ENCODE measurements around the gene SHISA5. TPM values are rescaled to one million over a fixed set of nuclear protein-coding genes. Genes with fewer than 3 reads are reported as not detected.

SHISA5 gene
- polyA plus RNA-seq, 1 donor, result 200 TPM

- Histone ChIP-seq H3K36me3 (ENCODE audit: control insufficient read depth, insufficient read depth, low read length) (peaks cover 2% of the 10 kb centered on the region), H3K4me1 (ENCODE audit: control insufficient read depth, insufficient read depth, low read length) (no peaks in the 10 kb centered on the region), H3K4me3 (ENCODE audit: low read length) (no peak overlapping the region), H3K27me3 (ENCODE audit: control insufficient read depth, insufficient read depth, low read length) (no peaks in the 10 kb centered on the region), H3K27ac (ENCODE audit: low read length) (no peak overlapping the region), H3K9me3 (ENCODE audit: control insufficient read depth, low read depth, low read length) (no peaks in the 10 kb centered on the region)
- 100% methylated on average over 1 of the region's 3 CpGs for WGBS (ENCODE audit: insufficient coverage, low lambda C conversion rate)
- no peak for DNase-seq
Measured at GRCh38 chr3:48528754-48529153, 24.8 kb upstream of the SHISA5 start.

GRCh38 chr3:48528048-48528447, 24.1 kb upstream of the SHISA5 start:
- Histone ChIP-seq H3K4me1 (ENCODE audit: control insufficient read depth, insufficient read depth, low read length) (no peaks in the 10 kb centered on the region), H3K9me3 (ENCODE audit: control insufficient read depth, low read depth, low read length) (no peaks in the 10 kb centered on the region), H3K4me3 (ENCODE audit: low read length) (no peak overlapping the region), H3K27me3 (ENCODE audit: control insufficient read depth, insufficient read depth, low read length) (no peaks in the 10 kb centered on the region), H3K27ac (ENCODE audit: low read length) (no peak overlapping the region), H3K36me3 (ENCODE audit: control insufficient read depth, insufficient read depth, low read length) (peaks cover 2% of the 10 kb centered on the region)
- no peak for DNase-seq
- WGBS (ENCODE audit: insufficient coverage, low lambda C conversion rate), result 100% methylated on average over 1 of the region's 9 CpGs

- peaks cover 5% of the 10 kb centered on the region for H3K36me3 ChIP-seq (ENCODE audit: control insufficient read depth, insufficient read depth, low read length)
- H3K9me3 ChIP-seq (ENCODE audit: control insufficient read depth, low read depth, low read length), result no peaks in the 10 kb centered on the region
Measured at GRCh38 chr3:48524970-48525369, 21.0 kb upstream of the SHISA5 start.

GRCh38 chr3:48521635-48522034, 17.7 kb upstream of the SHISA5 start:
- DNase-seq, result no peak
- H3K36me3 ChIP-seq (ENCODE audit: control insufficient read depth, insufficient read depth, low read length), result peaks cover 9% of the 10 kb centered on the region
- WGBS (ENCODE audit: insufficient coverage, low lambda C conversion rate), result no CpG with 5 or more reads among the region's 6 CpGs

More at GRCh38 chr3:48524970-48525369, 21.0 kb upstream of the SHISA5 start:
- WGBS (ENCODE audit: insufficient coverage, low lambda C conversion rate), result no CpG with 5 or more reads among the region's 9 CpGs
- no peak overlapping the region for H3K27ac ChIP-seq (ENCODE audit: low read length)
- no peak overlapping the region for H3K4me3 ChIP-seq (ENCODE audit: low read length)
- no peaks in the 10 kb centered on the region for H3K27me3 ChIP-seq (ENCODE audit: control insufficient read depth, insufficient read depth, low read length)
- H3K4me1 ChIP-seq (ENCODE audit: control insufficient read depth, insufficient read depth, low read length), result no peaks in the 10 kb centered on the region
- no peak for DNase-seq

DNA sequence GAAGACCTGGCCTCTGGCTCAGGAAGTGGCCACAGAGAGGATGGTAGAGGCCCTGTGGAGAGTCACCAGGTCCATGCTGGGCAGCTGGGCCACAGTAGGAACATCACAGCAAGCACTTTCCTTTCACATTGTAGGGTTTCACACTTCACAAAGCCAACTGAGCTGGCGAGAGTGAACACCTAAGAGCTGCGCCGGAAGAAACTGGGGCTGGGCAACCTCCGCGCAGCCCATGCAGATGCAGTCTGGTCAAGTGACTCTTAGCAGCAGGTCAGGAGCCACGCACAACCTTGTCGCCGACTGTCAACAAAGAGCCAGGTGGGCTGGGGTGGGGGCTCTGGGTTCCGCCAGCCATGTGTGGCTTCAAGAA, 15.3 kb upstream of the SHISA5 start:
- H3K36me3 ChIP-seq (ENCODE audit: control insufficient read depth, insufficient read depth, low read length), result peaks cover 9% of the 10 kb centered on the region
- no peaks in the 10 kb centered on the region for H3K27me3 ChIP-seq (ENCODE audit: control insufficient read depth, insufficient read depth, low read length)
- H3K27ac ChIP-seq (ENCODE audit: low read length), result no peak overlapping the region
- no peaks in the 10 kb centered on the region for H3K4me1 ChIP-seq (ENCODE audit: control insufficient read depth, insufficient read depth, low read length)
- no CpG with 5 or more reads among the region's 9 CpGs for WGBS (ENCODE audit: insufficient coverage, low lambda C conversion rate)
- no peak overlapping the region for H3K4me3 ChIP-seq (ENCODE audit: low read length)
- H3K9me3 ChIP-seq (ENCODE audit: control insufficient read depth, low read depth, low read length), result no peaks in the 10 kb centered on the region
- no peak for DNase-seq

More at GRCh38 chr3:48521635-48522034, 17.7 kb upstream of the SHISA5 start:
- Histone ChIP-seq H3K27ac (ENCODE audit: low read length) (no peak overlapping the region), H3K4me3 (ENCODE audit: low read length) (no peak overlapping the region), H3K27me3 (ENCODE audit: control insufficient read depth, insufficient read depth, low read length) (no peaks in the 10 kb centered on the region), H3K9me3 (ENCODE audit: control insufficient read depth, low read depth, low read length) (no peaks in the 10 kb centered on the region), H3K4me1 (ENCODE audit: control insufficient read depth, insufficient read depth, low read length) (no peaks in the 10 kb centered on the region)

- Histone ChIP-seq H3K4me3 (ENCODE audit: low read length) (no peak overlapping the region), H3K27ac (ENCODE audit: low read length) (no peak overlapping the region), H3K36me3 (ENCODE audit: control insufficient read depth, insufficient read depth, low read length) (peaks cover 9% of the 10 kb centered on the region), H3K4me1 (ENCODE audit: control insufficient read depth, insufficient read depth, low read length) (no peaks in the 10 kb centered on the region), H3K9me3 (ENCODE audit: control insufficient read depth, low read depth, low read length) (no peaks in the 10 kb centered on the region), H3K27me3 (ENCODE audit: control insufficient read depth, insufficient read depth, low read length) (no peaks in the 10 kb centered on the region)
- WGBS (ENCODE audit: insufficient coverage, low lambda C conversion rate), result no CpG with 5 or more reads among the region's 12 CpGs
- DNase-seq, result no peak
Measured at GRCh38 chr3:48518638-48519276, 14.8 kb upstream of the SHISA5 start.

DNA sequence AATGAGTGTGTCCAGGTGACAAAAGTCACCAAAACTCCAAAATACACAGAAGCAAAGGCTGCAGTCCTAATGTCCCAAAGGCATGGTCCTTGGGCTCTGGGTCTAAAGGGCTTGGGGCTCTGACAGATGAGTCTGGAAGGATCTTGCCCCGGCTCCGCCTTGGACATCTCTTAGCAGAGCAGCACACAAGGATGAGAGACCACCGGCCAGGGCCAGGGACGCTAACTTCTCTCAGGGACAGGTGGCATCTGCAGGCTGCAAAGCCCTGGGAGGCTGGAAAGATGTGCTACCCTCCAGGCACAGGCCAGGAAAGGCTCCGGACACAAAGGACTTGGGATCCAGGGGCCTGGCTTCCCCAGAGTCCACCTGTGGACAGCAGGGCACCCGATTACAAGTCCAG, 14.1 kb upstream of the SHISA5 start:
- no CpG with 5 or more reads among the region's 6 CpGs for WGBS (ENCODE audit: insufficient coverage, low lambda C conversion rate)
- Histone ChIP-seq H3K27me3 (ENCODE audit: control insufficient read depth, insufficient read depth, low read length) (no peaks in the 10 kb centered on the region), H3K4me1 (ENCODE audit: control insufficient read depth, insufficient read depth, low read length) (no peaks in the 10 kb centered on the region), H3K36me3 (ENCODE audit: control insufficient read depth, insufficient read depth, low read length) (peaks cover 7% of the 10 kb centered on the region), H3K4me3 (ENCODE audit: low read length) (no peak overlapping the region), H3K27ac (ENCODE audit: low read length) (no peak overlapping the region), H3K9me3 (ENCODE audit: control insufficient read depth, low read depth, low read length) (no peaks in the 10 kb centered on the region)
- no peak for DNase-seq

DNA sequence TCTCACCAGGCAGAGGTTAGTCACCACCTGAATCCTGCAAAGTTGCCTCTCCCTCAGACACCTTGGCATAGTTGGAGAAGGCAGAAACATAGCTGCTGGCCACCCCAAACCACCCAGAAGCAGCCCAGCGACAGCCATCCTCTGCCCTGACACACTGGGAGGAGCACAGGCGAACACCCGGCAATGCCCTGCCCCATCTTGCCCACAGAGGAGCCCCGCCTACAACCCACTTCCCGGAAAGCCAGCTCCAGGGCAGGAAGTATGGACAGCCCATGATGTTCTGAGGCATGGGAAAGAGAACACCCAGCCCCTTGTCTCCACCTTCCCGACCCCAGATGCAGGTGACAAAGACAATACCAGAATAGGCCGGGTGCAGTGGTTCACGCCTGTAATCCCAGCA, 12.6 kb upstream of the SHISA5 start:
- H3K27me3 ChIP-seq (ENCODE audit: control insufficient read depth, insufficient read depth, low read length), result no peaks in the 10 kb centered on the region
- DNase-seq, result no peak
- H3K27ac ChIP-seq (ENCODE audit: low read length), result no peak overlapping the region
- H3K36me3 ChIP-seq (ENCODE audit: control insufficient read depth, insufficient read depth, low read length), result peaks cover 5% of the 10 kb centered on the region
- WGBS (ENCODE audit: insufficient coverage, low lambda C conversion rate), result no CpG with 5 or more reads among the region's 8 CpGs
- H3K9me3 ChIP-seq (ENCODE audit: control insufficient read depth, low read depth, low read length), result no peaks in the 10 kb centered on the region
- H3K4me1 ChIP-seq (ENCODE audit: control insufficient read depth, insufficient read depth, low read length), result no peaks in the 10 kb centered on the region
- no peak overlapping the region for H3K4me3 ChIP-seq (ENCODE audit: low read length)

DNA sequence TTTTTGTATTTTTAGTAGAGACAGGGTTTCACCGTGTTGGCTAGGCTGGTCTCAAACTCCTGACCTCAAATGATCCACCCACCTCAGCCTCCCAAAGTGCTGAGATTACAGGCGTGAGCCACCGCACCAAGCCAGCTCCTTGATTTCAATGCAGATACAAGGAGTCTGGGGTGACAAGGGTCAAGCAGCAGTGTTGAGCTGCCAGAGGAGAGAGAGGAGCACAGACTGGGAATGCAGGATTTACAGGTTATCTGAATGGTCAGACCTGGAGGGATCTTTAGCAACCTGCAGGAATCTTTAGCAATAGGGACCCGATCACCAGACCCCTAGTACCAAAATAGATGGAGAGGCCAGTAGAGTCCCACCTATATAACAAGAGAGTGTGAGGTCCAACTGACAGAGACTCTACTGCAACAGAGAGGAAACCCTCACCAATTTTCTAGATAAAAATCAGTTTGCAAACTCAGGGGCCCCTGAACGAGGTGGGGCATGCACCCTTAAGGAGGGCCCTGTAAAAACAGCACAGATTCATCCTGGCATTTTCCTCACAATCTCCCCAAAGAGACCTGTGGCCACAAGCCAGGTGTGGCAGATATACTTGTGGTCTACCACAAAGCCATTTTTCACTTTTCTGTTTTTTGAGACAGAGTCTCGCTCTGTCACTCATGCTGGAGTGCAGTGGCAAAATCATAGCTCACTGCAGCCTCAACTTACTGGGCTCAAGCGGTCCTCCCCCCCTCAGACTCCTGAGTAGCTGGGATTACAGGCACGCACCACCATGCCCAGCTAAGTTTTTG, 10.7 kb upstream of the SHISA5 start:
- WGBS (ENCODE audit: insufficient coverage, low lambda C conversion rate), result no CpG with 5 or more reads among the region's 8 CpGs
- no peak overlapping the region for H3K4me3 ChIP-seq (ENCODE audit: low read length)
- no peaks in the 10 kb centered on the region for H3K4me1 ChIP-seq (ENCODE audit: control insufficient read depth, insufficient read depth, low read length)
- H3K36me3 ChIP-seq (ENCODE audit: control insufficient read depth, insufficient read depth, low read length), result peaks cover 3% of the 10 kb centered on the region
- no peak overlapping the region for H3K27ac ChIP-seq (ENCODE audit: low read length)
- H3K9me3 ChIP-seq (ENCODE audit: control insufficient read depth, low read depth, low read length), result no peaks in the 10 kb centered on the region
- no peaks in the 10 kb centered on the region for H3K27me3 ChIP-seq (ENCODE audit: control insufficient read depth, insufficient read depth, low read length)
- no peak for DNase-seq

DNA sequence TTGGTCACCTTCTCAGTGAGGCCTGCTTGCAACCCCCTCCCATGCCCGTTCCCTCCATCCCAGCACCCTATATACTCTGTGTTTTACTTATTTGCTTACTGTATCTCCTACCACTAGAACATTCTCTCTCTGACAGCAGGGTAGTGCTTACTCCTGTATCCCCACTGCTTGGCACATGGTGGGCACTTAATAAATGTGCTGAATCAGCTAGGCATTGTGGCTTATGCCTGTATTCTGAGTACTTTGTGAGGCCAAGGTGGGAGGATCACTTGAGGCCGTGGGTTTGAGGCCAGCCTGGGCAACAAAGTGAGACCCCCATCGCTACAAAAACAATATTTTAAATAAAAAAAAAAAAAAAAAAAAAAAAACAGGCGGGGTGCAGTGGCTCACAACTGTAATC, 7.6 kb upstream of the SHISA5 start:
- no peak overlapping the region for H3K27ac ChIP-seq (ENCODE audit: low read length)
- WGBS (ENCODE audit: insufficient coverage, low lambda C conversion rate), result no CpG with 5 or more reads among the region's 4 CpGs

More for the DNA sequence above, 7.6 kb upstream of the SHISA5 start:
- Histone ChIP-seq H3K36me3 (ENCODE audit: control insufficient read depth, insufficient read depth, low read length) (no peaks in the 10 kb centered on the region), H3K27me3 (ENCODE audit: control insufficient read depth, insufficient read depth, low read length) (no peaks in the 10 kb centered on the region), H3K4me1 (ENCODE audit: control insufficient read depth, insufficient read depth, low read length) (peaks cover 8% of the 10 kb centered on the region), H3K4me3 (ENCODE audit: low read length) (no peak overlapping the region), H3K9me3 (ENCODE audit: control insufficient read depth, low read depth, low read length) (no peaks in the 10 kb centered on the region)
- no peak for DNase-seq
